NCI-H748 (cell line): ENCODE results near the gene ZNF37A.
"Not testable (repeated sequence)": the region's sequence is repeated elsewhere in the genome, so short reads cannot be mapped to it uniquely, and the experiment has no call there.

Experiments
- DNase-seq: peaks from one replicate; lab custom pipeline; 2025; ENCODE audit not compliant: unreplicated experiment; lab: John Stamatoyannopoulos, UW

Gene ZNF37A

GRCh38 chr10:38147686-38148085, 53.5 kb downstream of the ZNF37A start:
- DNase-seq, result no peak

DNA sequence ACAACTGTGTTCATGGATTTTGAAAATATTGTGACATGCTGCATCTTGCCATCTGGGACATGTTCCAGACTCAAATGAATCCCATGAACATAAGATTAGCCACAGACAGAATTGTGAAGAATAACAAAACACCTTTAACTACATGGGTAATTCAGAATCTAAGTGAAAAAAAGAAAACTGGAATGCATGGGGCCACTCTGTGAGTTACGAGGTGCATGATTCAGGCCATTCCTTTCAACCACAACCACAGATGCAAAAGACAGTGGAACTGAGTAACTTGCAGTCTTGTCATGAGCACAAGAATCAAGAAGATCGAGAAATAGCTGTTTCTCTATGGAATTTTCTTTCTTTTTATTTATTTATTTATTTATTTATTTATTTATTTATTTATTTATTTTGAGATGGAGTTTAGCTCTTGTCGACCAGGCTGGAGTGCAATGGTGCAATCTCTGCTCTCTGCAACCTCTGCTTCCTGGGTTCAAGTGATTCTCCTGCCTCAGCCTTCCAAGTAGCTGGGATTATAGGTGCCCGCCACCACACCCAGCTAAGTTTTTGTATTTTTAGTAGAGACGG, 56.8 kb downstream of the ZNF37A start:
- not testable (repeated sequence) for DNase-seq

GRCh38 chr10:38156416-38157269, 62.5 kb downstream of the ZNF37A start:
- DNase-seq, result no peak

DNA sequence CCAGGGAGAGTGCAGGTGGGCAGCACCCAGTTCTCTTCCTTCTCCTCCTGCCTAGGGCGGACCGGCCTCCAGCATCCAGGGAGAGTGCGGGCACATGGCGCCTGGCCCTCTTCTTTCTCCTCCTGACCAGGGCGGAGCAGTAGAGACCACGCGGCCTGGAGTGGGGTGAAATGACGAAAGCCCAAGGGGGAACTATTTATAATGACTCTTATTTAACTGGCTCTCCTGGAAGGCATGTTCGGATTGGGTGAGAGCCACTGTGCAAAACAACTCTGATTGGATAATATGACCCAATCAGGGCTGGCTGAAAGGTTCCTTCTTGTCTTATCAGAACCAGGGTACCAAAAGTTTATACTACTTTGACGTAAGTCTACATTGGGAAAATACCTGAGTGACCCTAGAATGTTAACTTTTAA, 63.1 kb downstream of the ZNF37A start:
- no peak for DNase-seq

DNA sequence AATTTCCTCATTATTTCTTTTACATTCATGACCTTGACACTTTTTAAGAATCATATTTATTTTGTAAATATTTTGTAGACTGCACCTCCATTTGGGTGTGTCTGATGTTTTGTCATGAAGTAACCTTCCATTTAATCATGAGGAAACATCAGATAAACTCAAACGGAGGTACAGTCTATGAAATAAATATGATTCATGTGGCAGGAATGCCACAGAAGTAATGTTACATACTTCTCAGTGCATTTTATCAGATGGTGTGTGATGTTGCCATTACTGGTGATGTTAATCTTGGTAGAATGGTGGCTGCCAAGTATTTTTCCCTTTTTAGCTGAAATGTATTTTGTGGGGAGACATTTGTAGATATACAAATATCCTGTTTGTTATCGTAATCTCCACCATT, 64.9 kb downstream of the ZNF37A start:
- DNase-seq, result no peak

GRCh38 chr10:38163617-38164016, 69.5 kb downstream of the ZNF37A start:
- DNase-seq, result no peak

GRCh38 chr10:38174336-38174735, 80.2 kb downstream of the ZNF37A start:
- DNase-seq, result no peak

DNA sequence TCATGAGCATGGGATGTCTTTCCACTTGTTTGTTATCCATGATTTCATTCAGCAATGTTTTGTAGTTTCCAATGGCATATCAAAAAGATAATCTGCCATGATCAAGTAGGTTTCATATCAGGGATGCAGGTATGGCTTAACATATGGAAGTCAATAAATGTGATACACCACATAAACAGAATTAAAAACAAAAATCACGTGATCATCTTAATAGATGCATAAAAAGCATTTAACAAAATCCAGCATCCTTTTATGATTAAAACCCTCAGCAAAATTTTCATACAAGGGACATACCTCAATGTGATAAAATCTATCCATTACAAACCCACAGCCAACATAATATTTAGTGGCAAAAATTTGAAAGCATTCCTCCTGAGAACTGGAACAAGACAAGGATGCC, 90.3 kb downstream of the ZNF37A start:
- no peak for DNase-seq
